ENCODE data around the gene UBAC1.

The UBAC1 gene

DNA sequence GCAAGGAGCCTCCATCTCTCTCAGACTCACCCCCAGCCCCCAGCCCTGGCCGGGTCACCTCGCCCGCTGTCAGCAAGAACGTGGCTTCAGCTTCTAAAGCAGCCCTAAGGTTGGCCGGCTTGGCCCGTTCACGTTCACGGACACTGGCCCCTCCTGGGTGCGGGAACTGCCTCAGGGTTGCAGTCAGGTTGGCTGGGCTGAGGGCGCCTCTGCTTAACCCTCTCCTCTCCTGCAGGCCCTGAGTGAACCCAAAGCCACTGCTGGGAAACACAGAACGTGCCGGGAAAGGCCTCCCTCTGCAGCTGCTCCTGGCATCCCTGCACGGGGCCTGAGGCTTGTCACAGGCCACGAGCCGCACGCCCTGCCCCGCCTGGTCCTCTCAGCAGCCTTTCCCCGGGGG lies 40.1 kb upstream of the UBAC1 start:
- TF ChIP-seq CTCF (IDR thresholded peaks at IDR 0.05; ENCODE audit: insufficient read depth, low read length) (no peak), POLR2AphosphoS5 (IDR thresholded peaks at IDR 0.05; ENCODE audit: low read depth) (no peak)
- Histone ChIP-seq H3K27me3 (ENCODE audit: insufficient read depth, poor library complexity, severe bottlenecking) (no peaks in the 10 kb centered on the region), H3K27ac (replicated peaks) (no peak overlapping the region), H3K4me3 (replicated peaks; ENCODE audit: insufficient read depth, low read length) (no peak overlapping the region)
- DNase-seq (ENCODE audit: low read depth in 1 of 2, low spot score in 1 of 2): no peak

DNA sequence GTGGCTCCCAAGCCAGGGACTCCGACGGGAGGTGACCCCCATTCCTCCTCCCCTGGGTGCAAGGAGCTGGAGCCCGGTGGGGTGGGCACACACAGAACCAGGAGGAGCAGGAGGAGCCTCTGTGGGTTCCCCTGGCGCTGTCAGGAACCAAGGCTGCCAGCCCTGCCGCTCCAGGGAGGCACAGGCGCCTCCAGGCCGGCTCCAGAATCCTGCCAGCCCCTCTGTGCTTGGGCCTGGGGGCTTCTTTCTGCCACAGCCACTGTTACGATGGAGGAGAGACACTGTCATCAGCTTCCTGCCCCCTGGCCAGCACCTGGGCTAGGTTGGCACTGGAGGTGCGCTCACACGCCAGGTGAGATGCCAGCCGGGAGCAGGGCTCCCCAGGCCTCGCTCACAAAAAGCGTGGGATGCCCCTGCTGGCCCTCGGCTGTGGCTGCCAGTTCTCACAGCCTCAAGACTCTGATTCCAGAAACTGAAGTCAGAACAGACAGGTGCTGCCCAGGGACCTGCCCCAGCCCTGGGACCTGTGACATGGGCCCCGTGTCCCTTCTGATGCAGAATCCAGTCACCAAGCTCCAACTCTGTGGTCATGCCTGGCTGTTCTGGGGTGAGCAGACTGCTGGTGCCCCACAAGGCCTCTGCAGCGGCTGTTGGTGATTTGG lies 37.4 kb upstream of the UBAC1 start:
- Histone ChIP-seq H3K27ac (replicated peaks) (no peak overlapping the region), H3K4me3 (replicated peaks; ENCODE audit: insufficient read depth, low read length) (no peak overlapping the region), H3K27me3 (ENCODE audit: insufficient read depth, poor library complexity, severe bottlenecking) (no peaks in the 10 kb centered on the region)
- no peak for DNase-seq (ENCODE audit: low read depth in 1 of 2, low spot score in 1 of 2)
- TF ChIP-seq CTCF (IDR thresholded peaks at IDR 0.05; ENCODE audit: insufficient read depth, low read length): no peak
- TF ChIP-seq SPI1 (IDR thresholded peaks at IDR 0.05; ENCODE audit: borderline replicate concordance, low read depth): no peak
- no peak for TF ChIP-seq GABPA (IDR thresholded peaks at IDR 0.05; ENCODE audit: low read depth)
- no peak for TF ChIP-seq POLR2AphosphoS5 (IDR thresholded peaks at IDR 0.05; ENCODE audit: low read depth)
- TF ChIP-seq REST (IDR thresholded peaks at IDR 0.05; ENCODE audit: insufficient replicate concordance, low read depth): no peak

- H3K27me3 ChIP-seq (ENCODE audit: insufficient read depth, poor library complexity, severe bottlenecking): no peaks in the 10 kb centered on the region
- TF ChIP-seq REST (IDR thresholded peaks at IDR 0.05; ENCODE audit: insufficient replicate concordance, low read depth): no peak
- no peak for TF ChIP-seq POLR2AphosphoS5 (IDR thresholded peaks at IDR 0.05; ENCODE audit: low read depth)
- no peak for TF ChIP-seq SPI1 (IDR thresholded peaks at IDR 0.05; ENCODE audit: borderline replicate concordance, low read depth)
- no peak for TF ChIP-seq GABPA (IDR thresholded peaks at IDR 0.05; ENCODE audit: low read depth)
- no peak for TF ChIP-seq CTCF (IDR thresholded peaks at IDR 0.05; ENCODE audit: insufficient read depth, low read length)
- H3K27ac ChIP-seq (replicated peaks): no peak overlapping the region
- DNase-seq (ENCODE audit: low read depth in 1 of 2, low spot score in 1 of 2): no peak
- no peak overlapping the region for H3K4me3 ChIP-seq (replicated peaks; ENCODE audit: insufficient read depth, low read length)
Observed at GRCh38 chr9:135998016-135998380, 36.8 kb upstream of the UBAC1 start.

Measured in HL-60 (cell line).